Measurements from ENCODE around the gene NEK4.

DNA sequence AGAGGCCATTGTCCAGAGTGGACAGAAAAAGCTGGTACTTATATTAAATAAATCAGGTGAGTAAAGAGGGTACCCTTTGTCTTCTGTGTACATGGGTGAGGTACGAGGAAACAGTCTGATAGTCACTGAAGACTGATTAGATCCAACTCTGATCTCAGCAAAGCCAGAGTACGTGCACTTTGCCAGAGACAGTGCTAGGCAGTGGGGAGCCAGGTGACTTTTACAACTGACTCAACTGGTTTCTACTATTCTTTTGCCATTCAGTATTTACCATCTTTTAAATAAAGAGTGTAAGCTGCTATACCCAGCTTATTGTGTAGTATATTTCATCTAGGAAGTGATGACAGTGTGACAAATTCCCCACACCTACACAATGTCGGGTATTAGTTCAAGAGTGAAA is 81.6 kb downstream of the NEK4 start:
- TF ChIP-seq CTCF (IDR thresholded peaks at IDR 0.05) (no peak), POLR2A (IDR thresholded peaks at IDR 0.05) (no peak)

All from adrenal gland (tissue), 5 donors.